Right ventricle myocardium inferior (tissue), 1 donor: ENCODE results near the gene EBNA1BP2. TPM values are rescaled to one million over a fixed set of nuclear protein-coding genes. Genes with fewer than 3 reads are reported as not detected.
"Not testable (repeated sequence)": the region's sequence is repeated elsewhere in the genome, so short reads cannot be mapped to it uniquely, and the experiment has no call there.

Experiments used
- ATAC-seq: fragments of 200-7000 bp; cut with Tn5 transposase; one replicate; pipeline ENCODE4 v1.9.1; 2020; ENCODE audit warnings: mild to moderate bottlenecking, moderate library complexity
- DNase-seq: peaks from one replicate; pipeline ENCODE4 v3.0.0; 2021; ENCODE audit errors: missing footprints
- intact Hi-C: fragments of 100-400 bp; cut with DNase I; formaldehyde crosslinking; loops from one replicate; pipeline ENCODE4 v1.11.0; 2022
- total RNA-seq: library from RNA; stranded (reverse); fragmentation: NEBNext Ultra II Directional; extraction: Animal tissue kit (Norgen Biotek cat#: 25700); gene quantifications from one replicate; pipeline ENCODE4 v1.2.1, GENCODE V29; 2021
- donor health status: DM: no; HTN: yes; CAD: no; lungs with severe emphysema.

The EBNA1BP2 gene
- total RNA-seq, 1 donor from 2014 or later, result 26.8 TPM

DNA sequence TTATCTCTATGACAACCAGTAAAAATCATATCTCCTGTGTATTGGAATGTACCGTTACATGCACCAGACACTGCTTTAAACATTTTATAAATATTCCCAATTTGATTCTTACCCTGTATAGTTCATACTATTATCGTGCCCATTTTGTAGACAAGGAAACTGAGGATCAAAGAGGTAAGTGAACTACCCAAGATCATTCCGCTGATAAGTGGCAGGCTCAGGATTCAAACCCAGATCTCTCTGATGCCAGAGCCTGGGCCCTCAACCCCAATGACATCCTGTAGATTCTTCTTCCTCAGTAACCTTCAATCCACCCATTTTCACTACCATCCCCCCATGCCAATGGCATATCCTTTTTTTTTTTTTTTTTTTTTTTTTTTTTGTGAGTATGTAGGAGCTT lies 12.3 kb upstream of the EBNA1BP2 start:
- ATAC-seq (no peak), DNase-seq (no peak)
- intact Hi-C loops, result no loop called here

DNA sequence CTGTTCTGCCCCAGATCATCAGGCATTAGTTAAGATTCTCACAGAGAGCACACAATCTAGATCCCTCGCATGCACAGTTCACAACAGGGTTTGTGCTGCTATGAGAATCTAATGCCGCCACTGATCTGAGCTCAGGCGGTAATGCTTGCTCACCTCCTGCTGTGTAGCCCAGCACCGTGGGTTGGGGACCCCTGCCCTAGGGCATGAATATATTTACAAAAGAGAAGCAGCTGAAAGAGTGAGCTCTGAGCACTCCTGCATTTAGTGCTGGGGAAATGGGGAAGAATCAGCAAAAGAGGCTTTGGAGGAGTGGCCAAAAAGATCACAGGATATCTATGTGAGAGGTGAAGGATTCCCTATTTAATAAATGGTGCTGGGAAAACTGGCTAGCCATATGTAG lies 5.6 kb upstream of the EBNA1BP2 start:
- intact Hi-C loops, result no loop called here
- DNase-seq (no peak), ATAC-seq (no peak)

DNA sequence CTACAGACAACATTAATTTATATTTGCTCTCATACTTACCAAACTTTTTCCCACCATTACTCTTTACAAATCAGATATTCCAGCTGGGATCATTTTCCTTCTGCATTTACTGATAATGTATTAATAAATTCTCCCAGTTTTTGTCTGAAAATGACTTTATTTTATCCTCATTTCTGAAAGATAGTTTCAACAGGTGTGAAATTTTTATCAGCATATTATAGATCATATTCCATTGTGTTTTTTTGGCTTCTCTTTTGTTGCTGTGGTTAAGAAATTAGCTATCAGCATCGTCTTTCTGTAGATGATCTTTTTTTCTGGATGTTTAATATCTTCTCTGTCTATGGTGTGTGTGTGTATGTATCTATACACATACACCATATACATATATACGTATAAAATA lies 2.8 kb upstream of the EBNA1BP2 start:
- no peak for DNase-seq
- ATAC-seq, result no peak
- intact Hi-C loops, result loop anchor here (5.0 kb wide), 1 partner anchor 32 kb away; no protein-coding TSS in a partner anchor

DNA sequence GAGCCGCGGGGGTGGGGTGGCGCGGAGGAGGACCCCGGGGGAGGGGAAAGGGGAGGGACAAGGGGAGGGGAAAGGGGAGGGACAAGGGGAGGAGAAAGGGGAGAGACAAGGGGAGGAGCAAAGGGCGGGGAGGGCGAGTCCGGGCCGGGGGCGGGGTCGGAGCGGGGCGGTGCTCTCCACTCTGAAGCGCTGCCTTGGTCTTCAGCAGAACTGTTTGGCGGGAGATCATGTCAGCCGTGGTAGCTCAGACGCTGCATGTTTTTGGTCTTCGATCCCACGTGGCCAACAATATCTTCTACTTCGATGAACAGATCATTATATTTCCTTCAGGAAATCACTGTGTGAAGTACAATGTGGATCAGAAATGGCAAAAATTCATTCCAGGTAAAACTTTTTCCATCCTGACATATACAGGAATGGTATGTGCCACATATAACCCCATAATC lies 460 bp upstream of the EBNA1BP2 start:
- ATAC-seq (peak; percentile 98), DNase-seq (peak; percentile 85)
- intact Hi-C loops, result loop anchor here (5.0 kb wide), 1 partner anchor 35 kb away; no protein-coding TSS in a partner anchor

DNA sequence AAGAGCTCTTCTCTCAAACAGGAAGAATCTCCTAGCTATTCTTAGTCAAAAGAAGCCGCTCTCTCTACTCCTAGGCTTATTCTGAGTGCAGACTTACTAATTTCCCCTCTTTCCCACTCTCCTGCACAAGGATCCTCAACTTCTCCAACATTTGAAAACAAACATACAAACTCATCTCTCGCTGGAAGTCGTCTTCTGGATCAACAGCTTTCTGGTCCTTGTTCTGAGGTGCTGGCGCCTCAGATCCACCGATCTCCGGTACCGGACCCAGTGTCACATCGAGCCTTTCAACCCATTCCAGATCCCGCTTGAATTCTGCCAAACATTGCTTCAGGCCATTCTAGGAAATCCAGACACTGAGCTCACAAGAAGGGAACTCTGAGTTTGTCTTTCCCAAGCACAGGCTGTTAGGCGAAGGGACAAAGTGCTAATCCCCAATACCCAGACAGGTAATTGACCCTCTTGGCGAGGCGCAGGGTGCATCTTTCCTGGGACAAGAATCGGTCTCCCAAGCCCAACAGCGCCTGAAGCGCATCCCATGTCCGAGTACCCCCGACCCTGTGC lies 696 bp downstream of the EBNA1BP2 start:
- DNase-seq (no peak), ATAC-seq (no peak)
- intact Hi-C loops, result loop anchor here (5.0 kb wide), 1 partner anchor 36 kb away; no protein-coding TSS in a partner anchor

DNA sequence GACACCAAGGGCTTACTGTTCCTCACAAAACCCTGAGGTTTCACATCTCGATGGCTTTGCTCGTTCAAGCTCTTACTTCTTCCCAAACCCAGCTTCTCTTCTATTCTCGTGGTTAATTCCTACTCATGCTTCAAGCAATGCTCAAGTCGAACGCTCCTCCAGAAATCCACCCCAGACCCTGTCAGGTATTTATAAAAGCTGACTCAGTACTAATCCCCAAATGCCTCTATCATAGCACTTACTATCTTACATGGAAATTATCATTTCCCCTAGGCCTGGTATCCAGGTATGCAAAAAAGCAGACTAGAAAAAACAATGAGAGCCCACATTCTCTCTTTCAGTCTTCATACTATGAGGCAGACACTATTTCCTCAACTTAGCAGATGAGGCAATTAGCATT lies 6.3 kb downstream of the EBNA1BP2 start:
- no peak for ATAC-seq
- intact Hi-C loops, result no loop called here
- no peak for DNase-seq

DNA sequence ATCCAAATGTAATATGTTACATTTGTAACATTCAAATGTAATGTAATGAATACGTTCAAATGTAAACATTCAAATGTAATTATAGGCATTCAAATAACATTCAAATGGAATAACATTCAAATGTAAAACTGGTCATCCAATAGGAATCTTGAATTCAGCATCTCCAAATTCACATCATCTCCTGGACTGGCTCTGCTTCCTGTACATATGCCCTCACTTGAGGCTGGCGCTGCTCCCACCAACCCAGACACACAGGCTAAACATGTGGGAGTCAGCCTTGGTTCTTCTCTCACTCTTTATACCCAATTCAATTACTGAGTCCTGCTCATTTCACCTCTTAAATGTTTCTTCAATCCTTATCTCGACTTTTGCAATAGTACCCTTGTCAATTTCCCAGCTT lies 6.9 kb downstream of the EBNA1BP2 start:
- no peak for DNase-seq
- ATAC-seq, result no peak
- intact Hi-C loops, result no loop called here

DNA sequence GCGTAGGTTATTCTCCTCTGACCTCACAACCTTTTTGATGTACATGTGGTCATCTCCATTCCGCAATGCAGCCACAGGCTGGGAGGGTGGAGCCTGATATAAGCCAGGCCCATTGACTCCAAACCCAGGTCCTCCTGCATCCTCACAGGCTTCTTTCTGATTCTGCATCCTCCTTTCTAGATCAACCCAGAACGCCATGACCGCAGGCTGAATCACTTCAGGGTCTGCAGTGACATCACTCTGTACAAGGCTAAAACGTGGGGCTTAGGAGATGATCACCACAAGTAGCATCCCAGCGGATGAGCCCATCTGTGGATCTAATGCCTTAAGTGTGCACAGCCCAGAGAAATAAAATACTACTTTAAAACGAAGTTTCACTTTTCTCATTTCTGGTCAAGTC lies 16.1 kb downstream of the EBNA1BP2 start:
- intact Hi-C loops, result no loop called here
- ATAC-seq, result no peak
- no peak for DNase-seq

DNA sequence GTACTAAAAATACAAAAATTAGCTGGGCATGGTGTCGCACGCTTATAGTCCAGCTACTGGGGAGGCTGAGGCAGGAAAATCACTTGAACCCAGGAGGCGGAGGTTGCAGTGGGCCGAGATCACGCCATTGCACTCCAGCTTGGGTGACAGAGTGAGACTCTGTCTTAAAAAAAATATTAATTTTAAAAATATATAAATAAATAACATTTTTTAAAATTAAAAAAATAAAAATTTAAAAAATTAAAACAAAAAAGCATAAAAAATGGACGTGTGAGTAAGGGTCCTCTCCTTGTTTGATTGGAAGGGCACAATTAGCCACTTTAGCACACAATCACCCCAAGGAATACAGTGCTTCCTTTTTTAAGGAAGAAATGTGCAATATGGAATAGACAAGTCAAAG lies 18.6 kb downstream of the EBNA1BP2 start:
- DNase-seq, result no peak
- intact Hi-C loops, result no loop called here
- ATAC-seq, result no peak

DNA sequence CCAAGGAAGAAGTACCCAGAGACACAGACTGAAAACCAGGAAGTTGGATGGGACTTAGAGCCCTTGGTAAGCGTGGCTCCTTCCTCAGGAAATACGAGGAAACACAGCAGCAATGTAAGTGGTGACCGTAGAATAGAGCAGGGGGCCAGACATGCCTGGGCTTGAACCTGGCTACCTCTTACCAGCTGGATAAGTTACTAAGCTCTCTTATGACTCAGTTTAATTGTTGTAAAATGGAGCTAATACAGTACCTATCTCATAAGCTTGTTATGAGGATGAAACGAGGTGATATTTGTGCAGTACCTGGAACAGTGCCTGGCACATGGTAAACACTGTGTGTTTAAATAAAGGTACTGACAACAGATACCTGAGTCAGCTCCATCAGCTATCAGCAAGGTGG lies 19.2 kb downstream of the EBNA1BP2 start:
- DNase-seq (no peak), ATAC-seq (no peak)
- intact Hi-C loops, result no loop called here

DNA sequence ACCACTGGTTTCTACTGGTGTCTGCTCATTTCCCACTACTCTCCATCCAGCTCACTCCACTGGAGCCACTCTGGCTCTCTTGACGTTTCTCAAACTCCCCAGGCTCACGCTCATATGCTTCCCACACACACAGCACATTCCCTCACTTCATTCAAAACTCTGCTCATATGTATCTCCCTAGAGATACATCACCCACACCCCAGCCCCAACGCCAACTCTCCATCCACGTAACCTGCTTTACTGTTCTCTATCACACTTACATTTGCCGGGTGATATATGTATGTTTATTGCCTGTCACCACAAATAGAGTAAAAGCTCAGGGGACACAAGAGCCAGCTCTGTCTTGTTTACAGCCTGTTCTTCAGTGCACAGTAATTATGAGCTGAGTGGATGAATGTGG lies 22.2 kb downstream of the EBNA1BP2 start:
- intact Hi-C loops, result no loop called here
- no peak for DNase-seq
- ATAC-seq, result no peak

DNA sequence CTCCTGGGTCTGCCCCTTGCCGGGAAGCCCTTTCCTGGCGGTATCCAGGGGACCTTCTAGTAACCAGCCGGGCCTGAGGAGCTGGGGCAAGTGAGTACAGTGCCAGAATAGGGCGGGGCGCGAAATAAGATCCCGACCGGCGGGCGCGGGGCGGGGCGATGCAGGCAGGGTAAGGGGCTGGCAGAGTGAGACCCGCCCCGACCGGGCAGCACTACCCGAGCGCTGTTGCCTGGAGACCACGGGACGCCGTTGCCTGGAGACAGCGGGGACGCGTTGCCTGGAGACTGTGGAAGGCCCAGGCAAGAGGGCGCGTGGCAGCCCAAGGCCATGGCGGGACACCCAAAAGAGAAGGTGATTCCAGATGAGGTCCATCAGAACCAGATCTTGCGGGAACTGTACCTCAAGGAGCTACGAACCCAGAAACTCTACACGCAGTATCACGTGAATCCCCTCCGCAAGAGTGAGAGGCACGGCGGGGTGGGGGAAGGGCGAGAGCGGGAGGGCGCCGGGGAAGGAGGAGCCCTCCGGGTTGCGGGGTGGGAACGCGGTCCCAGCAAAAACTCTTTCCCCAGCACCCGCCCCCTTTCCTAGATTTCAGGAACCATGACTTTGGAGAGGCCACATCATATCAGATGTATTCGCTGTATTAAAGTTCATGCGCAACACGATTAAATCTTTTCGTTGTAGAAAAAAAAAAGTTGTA lies 24.3 kb downstream of the EBNA1BP2 start:
- DNase-seq (peak; percentile 86), ATAC-seq (peak; percentile 86)
- intact Hi-C loops, result no loop called here

DNA sequence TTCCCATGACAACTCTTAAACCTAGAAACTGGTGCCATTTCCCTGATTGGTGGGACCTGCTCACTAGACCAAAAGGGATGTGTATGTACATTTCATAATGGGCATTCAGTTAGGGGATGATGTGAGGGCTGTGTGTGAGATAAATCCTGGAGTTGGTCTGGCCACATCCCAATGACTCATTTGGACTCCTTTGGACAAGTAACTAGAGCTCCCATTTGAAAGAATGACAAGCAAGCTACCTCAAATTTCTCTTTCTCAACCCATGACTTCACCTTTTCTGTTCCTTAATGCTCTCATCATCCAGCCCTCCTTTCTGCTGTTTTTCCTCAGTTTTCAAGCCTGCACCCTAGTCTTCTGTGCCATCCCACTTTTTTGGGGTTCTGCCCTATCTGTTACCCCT lies 27.9 kb downstream of the EBNA1BP2 start:
- ATAC-seq (no peak), DNase-seq (no peak)
- intact Hi-C loops, result no loop called here

DNA sequence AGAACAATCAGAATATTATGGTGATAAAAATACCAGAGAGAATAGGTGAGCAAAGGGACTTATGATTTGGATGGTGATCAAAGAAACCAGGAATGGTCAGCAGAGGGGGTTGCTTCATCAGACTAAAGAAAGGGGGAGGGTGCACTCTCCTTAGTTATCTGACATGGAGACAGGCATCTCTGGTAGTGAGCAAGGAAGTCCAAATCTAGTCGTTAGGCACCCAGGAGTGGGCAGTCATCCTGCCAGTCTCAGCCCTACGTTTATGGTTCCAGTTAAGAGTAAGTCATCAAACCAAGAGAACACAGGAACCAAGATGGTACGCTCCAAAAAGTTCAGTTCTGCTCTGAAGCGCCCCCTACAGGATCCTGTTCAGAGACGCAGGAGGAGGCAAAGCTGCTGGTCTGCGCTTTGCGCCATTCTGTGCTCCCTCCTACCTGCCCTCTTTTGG lies 28.6 kb downstream of the EBNA1BP2 start:
- intact Hi-C loops, result no loop called here
- DNase-seq (no peak), ATAC-seq (no peak)

DNA sequence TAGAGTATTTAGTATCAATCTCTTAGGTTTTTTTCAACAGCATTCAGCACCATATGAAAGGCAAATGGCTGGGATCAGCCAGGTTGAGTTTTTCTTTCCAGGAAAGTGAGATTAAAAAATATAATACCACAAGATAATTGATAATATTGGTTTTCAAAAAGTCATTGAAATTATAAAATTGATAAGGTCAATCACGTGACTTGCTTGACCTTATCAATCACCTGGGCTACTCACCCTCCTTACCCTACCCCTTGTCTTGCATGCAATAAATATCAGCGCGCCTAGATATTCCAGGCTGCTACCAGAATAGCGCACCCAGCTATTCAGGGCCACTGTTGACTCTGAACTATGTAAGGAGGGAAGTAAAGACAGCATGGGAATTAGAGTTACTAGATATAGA lies 31.5 kb downstream of the EBNA1BP2 start:
- no peak for DNase-seq
- ATAC-seq, result no peak
- intact Hi-C loops, result no loop called here

DNA sequence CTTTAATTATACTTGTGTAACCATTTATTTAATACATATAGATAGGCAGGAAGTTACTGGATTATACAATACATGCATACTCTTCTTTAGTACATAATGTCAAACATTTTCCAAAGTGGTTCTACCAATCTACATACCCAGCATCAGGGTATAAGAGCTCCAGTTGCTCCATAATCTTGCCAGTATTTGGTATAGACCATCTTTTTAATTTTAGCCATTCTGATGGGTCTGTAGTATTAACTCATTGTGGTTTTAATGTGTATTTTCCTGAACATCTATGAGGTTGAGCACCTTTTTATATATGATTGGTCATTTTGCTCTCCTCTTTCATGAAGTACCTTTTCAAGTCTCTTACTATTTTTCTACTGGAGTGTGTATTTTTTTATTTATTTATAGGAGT lies 32.1 kb downstream of the EBNA1BP2 start:
- ATAC-seq, result no peak
- DNase-seq, result no peak

DNA sequence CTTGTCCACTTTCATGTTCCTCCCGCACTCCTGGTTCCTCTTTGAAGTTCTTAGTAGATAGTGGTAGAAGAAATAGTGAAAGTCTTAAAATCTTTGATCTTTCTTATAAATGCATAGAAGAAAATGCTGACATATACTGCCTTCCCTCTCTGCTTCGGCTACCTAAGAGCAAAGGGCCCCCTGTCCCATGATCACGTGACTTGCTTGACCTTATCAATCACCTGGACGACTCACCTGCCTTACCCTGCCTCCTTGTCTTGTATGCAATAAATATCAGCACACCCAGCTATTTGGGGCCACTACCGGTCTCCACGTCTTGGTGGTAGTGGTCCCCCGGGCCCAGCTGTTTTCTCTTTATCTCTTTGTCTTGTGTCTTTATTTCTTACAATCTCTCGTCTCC lies 32.8 kb downstream of the EBNA1BP2 start:
- DNase-seq, ATAC-seq: not testable (repeated sequence)

More for the DNA sequence above, 32.1 kb downstream of the EBNA1BP2 start:
- intact Hi-C loops, result no loop called here

DNA sequence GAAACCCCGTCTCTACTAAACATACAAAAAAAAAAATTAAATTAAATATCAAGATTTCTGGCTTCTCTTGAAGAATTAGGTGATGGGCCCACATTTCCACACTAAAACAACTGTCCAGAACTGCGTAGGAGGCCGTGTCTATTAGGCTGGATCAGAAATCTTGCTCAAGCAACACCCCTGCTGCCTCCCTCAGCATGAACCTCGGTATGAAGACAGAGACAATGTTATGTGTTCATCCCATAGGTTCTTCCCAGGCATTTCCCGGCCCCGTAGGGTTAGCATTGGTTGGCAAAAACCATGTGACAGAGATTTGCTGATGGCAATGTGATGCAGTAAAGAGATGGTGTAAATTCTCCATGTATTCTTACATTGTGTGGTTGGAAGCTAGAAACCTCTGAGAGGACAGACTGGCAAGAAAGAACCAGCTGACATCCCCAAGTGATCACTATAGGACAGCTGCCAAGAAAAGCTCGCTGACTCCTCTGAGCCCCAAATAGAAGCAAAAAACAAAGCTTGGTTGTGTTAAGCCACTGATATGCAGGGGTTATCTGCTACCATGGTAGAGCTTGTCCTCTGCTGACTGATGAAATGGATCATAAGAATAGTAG lies 34.5 kb downstream of the EBNA1BP2 start:
- DNase-seq, result no peak
- peak; percentile 91 for ATAC-seq
- intact Hi-C loops, result no loop called here

More for the DNA sequence above, 32.8 kb downstream of the EBNA1BP2 start:
- intact Hi-C loops, result not testable (repeated sequence)

DNA sequence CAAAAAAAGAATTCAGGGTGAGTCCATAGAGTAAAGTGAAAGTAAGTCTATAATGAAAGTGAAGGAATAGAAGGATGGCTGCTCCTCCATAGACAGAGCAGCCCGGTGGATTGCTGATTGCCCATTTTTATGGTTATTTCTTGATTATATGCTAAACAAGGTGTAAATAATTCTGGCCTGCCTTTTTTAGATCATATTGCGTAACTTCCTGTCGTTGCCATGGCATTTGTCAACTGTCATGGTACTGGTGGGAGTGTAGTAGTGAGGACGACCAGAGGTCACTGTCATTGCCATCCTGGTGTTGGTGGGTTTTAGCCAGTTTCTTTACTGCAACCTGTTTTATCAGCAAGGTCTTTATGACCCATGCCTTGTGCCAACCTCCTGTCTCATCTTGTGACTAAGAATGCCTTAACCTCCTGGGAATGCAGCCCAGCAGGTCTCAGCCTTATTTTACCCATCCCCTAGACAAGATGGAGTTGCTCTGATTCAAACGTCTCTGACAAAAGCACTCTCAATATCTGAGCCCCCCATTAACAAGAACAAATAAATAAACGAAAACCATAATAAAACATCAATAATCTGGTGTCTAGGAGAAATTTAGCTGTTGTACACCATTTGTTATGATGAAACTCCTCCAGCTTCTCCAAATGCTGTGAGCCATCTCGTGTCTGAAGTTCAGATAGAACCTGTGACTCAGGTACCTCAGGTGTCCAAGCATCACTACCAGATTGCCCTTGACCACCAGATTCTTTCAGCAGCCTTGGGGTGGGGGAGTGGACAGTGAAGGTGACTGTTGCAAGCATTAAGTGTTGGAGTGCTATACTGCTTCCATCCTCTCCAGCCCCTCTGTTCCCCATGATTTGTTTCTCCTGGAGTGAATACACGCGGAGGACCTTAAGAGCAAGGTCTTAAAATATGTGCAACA lies 36.0 kb downstream of the EBNA1BP2 start:
- DNase-seq (no peak), ATAC-seq (no peak)
- intact Hi-C loops, result no loop called here
